NCI-H2171 (cell line): Measurements from ENCODE around the gene GSTA1.
"Not testable (repeated sequence)": the region's sequence is repeated elsewhere in the genome, so short reads cannot be mapped to it uniquely, and the experiment has no call there.

ENCODE experiments used
- DNase-seq: peaks from one replicate; lab custom pipeline; 2025; lab: John Stamatoyannopoulos, UW

GSTA1 gene

GRCh38 chr6:52808660-52809059, 5.0 kb upstream of the GSTA1 start:
- no peak for DNase-seq

GRCh38 chr6:52802806-52803205, 810 bp downstream of the GSTA1 start:
- no peak for DNase-seq

GRCh38 chr6:52801188-52801841, 2.3 kb downstream of the GSTA1 start:
- no peak for DNase-seq

- DNase-seq: not testable (repeated sequence)
Measured at GRCh38 chr6:52799272-52799671, 4.3 kb downstream of the GSTA1 start.

GRCh38 chr6:52794366-52794765, 9.2 kb downstream of the GSTA1 start:
- not testable (repeated sequence) for DNase-seq

- no peak for DNase-seq
Measured at GRCh38 chr6:52790861-52791260, 12.8 kb downstream of the GSTA1 start.

- DNase-seq: not testable (repeated sequence)
Measured at GRCh38 chr6:52789658-52790057, 14.0 kb downstream of the GSTA1 start.

GRCh38 chr6:52788478-52788877, 15.1 kb downstream of the GSTA1 start:
- no peak for DNase-seq

- no peak for DNase-seq
Measured at GRCh38 chr6:52787917-52788316, 15.7 kb downstream of the GSTA1 start.

- no peak for DNase-seq
Measured at GRCh38 chr6:52786249-52786956, 17.2 kb downstream of the GSTA1 start.

- DNase-seq: not testable (repeated sequence)
Measured at GRCh38 chr6:52782696-52783274, 20.8 kb downstream of the GSTA1 start.

GRCh38 chr6:52782209-52782608, 21.4 kb downstream of the GSTA1 start:
- DNase-seq: not testable (repeated sequence)

- DNase-seq: no peak
Measured at GRCh38 chr6:52779237-52779636, 24.4 kb downstream of the GSTA1 start.

- not testable (repeated sequence) for DNase-seq
Measured at GRCh38 chr6:52776711-52777351, 26.8 kb downstream of the GSTA1 start.

GRCh38 chr6:52769399-52769798, 34.2 kb downstream of the GSTA1 start:
- not testable (repeated sequence) for DNase-seq

- DNase-seq: not testable (repeated sequence)
Measured at GRCh38 chr6:52767658-52768057, 36.0 kb downstream of the GSTA1 start.

- DNase-seq: not testable (repeated sequence)
Measured at GRCh38 chr6:52763322-52763916, 40.2 kb downstream of the GSTA1 start, which contains the start of gene GSTA2. Gene GSTA2 (minus strand): TSS chr6:52763475. CDS start chr6:52757947, 5,528 bp downstream.

GRCh38 chr6:52761673-52762491, 41.7 kb downstream of the GSTA1 start:
- DNase-seq: not testable (repeated sequence)

GRCh38 chr6:52760105-52760765, 43.4 kb downstream of the GSTA1 start:
- no peak for DNase-seq

- DNase-seq: no peak
Measured at GRCh38 chr6:52759085-52759484, 44.5 kb downstream of the GSTA1 start.
